Left ventricle myocardium superior (tissue), 1 donor: ENCODE data around the gene PBX3. TPM values are rescaled to one million over a fixed set of nuclear protein-coding genes. Genes with fewer than 3 reads are reported as not detected.

Source experiments
- ATAC-seq: fragments of 200-7000 bp; cut with Tn5 transposase; one replicate; pipeline ENCODE4 v1.9.1; 2020; ENCODE audit warnings: mild to moderate bottlenecking, moderate library complexity
- DNase-seq: peaks from one replicate; pipeline ENCODE4 v3.0.0-alpha.2; 2020
- intact Hi-C: fragments of 100-400 bp; cut with micrococcal nuclease; formaldehyde crosslinking; loops from one replicate; pipeline ENCODE4 v1.11.0; 2022
- total RNA-seq: library from RNA; stranded (reverse); fragmentation: NEBNext Ultra II Directional; extraction: Animal tissue kit (Norgen Biotek cat#: 25700); gene quantifications from one replicate; pipeline ENCODE4 v1.2.1, GENCODE V29; 2021
- donor health status: DM: no; HTN: yes; CAD: no; lungs with severe emphysema.

Gene PBX3
- total RNA-seq, 1 donor from 2014 or later: 50.4 TPM

DNA sequence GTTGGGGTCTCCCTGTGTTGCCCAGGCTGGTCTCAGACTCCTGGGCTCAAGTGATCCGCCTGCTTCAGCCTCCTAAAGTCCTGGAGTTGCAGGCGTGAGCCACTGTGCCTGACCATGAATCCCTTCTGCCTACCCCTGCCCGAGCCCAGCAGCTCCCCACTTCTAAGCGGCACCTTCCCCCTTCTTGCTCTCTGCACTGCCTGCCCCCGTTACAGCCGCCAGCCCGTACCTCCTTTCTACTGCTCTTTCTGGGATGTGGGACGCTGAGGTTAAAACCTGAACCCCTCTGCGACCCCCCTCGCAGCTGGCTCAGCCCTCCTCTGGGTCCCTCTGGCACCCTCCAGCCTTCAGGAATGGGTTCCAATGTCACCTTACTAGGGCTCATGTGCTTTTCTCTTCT lies 249.6 kb downstream of the PBX3 start:
- DNase-seq (no peak), ATAC-seq (no peak)
- intact Hi-C loops: no loop called here

DNA sequence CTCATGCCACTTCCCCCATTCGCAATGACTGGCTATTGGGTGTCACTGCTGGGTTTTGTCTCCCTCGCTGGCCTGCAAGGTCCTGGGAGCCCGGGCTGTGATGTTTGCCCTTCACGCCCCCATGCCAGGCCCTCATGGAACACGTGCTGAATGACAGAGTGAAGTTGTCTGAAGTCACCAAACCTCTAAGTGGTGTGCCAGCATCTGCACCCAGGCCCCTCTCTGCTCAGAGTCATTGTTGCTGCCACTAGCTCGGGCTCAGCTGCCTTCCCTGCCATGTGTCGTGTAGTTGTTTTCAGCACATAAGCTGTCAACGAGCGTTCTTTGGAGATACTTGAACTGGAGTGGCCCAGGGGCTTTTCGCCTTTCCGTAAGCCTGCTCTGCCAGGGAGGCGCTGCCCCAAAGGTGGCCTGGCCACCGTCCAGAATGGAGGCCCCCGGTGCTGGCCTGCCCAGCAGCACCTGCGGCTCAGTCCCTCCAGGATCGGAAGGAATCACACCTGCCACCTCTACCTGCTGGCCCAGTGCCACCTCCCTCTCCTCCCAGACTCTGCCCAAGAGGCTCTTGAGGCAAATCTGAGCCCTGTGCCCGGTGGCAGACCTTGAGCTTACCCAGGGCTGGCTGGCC lies 250.1 kb downstream of the PBX3 start:
- intact Hi-C loops: no loop called here
- no peak for DNase-seq
- no peak for ATAC-seq

- intact Hi-C loops: no loop called here
- ATAC-seq (no peak), DNase-seq (no peak)
Measured at GRCh38 chr9:125998837-125999503, 251.8 kb downstream of the PBX3 start.

DNA sequence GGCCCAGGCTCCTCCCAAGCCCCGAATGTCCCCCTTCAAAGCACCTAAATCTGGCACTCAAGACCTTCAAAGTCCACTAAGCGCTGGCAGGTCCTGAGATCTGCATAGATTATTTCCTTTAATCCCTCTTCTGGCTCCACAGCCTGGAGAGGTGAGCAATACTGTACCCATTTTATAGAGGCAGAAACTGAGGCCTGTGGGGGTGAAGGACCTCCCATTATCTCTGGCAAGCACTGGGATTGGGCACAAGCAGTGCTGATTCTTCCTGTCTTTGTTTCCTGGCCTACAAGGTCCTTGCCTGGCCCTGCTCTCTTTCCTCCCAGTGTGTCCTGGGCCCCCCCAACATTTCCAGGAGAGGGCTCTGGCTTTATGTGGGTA lies 252.3 kb downstream of the PBX3 start:
- intact Hi-C loops: no loop called here
- DNase-seq: no peak
- no peak for ATAC-seq

- no peak for ATAC-seq
- intact Hi-C loops: no loop called here
- no peak for DNase-seq
Measured at GRCh38 chr9:126000256-126000655, 253.1 kb downstream of the PBX3 start.

GRCh38 chr9:126000731-126001580 lies 253.8 kb downstream of the PBX3 start:
- no peak for DNase-seq
- intact Hi-C loops: no loop called here
- ATAC-seq: no peak

DNA sequence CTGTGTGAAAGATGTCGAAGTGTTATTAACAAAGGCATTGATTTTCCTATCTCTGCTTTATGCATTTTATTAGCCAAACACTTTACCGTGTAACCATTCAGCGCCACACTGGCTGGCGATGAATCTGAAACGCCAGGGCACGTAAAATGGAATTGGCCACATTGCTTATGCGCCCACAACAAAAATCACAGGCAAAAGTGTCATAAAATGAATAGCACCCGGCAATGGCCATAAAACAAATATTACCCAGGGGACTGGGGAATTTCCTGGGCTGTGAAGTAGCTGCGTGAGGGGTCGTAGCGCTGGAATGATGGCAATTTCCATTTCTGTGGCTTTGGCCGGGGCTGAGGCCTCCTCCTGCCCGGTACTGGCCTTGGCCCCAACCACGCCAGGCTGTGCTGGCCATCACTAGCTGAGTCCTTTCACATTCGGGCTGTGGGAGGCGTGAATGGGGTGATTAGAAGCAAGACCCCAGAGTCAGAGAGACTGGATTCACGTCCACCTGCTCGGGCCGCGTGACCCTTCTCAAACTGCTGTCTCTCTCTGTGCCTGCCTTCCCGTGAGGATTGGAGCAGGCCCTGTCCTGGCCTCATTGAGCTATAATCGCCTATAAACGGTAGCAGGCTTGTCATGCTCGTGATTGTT lies 254.5 kb downstream of the PBX3 start:
- DNase-seq: no peak
- intact Hi-C loops: no loop called here

GRCh38 chr9:126002476-126003350 lies 255.5 kb downstream of the PBX3 start:
- DNase-seq (peak; percentile 15), ATAC-seq (no peak)
- intact Hi-C loops: no loop called here

More for the DNA sequence above, 254.5 kb downstream of the PBX3 start:
- ATAC-seq: no peak

DNA sequence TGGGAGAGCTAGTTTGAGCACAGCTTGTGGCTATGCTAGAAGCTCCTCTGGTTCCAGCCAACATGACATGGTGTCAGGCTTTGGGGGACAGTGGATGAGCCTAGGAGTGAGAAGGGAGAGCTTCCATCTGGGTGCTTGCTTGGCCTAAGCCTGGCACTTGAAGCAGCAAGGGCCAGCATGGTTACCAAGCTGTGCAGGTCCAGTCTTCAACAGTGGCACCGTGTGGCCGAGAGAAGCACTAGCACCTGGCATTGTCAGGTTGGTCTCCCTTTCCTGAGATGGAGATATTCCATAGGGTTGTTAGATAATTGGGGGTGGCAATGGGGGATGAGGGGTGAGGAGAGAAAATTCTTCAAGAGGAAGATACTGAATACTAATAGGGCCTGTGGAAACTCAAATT lies 261.9 kb downstream of the PBX3 start:
- no peak for ATAC-seq
- intact Hi-C loops: no loop called here
- DNase-seq: no peak

GRCh38 chr9:126014726-126015125 lies 267.6 kb downstream of the PBX3 start:
- DNase-seq (no peak), ATAC-seq (no peak)
- intact Hi-C loops: no loop called here

GRCh38 chr9:126015424-126015823 lies 268.3 kb downstream of the PBX3 start:
- ATAC-seq (no peak), DNase-seq (no peak)
- intact Hi-C loops: no loop called here

- DNase-seq: no peak
- ATAC-seq: no peak
Measured at GRCh38 chr9:126016579-126017290, 269.6 kb downstream of the PBX3 start.

More at GRCh38 chr9:126016579-126017290, 269.6 kb downstream of the PBX3 start:
- intact Hi-C loops: no loop called here

Other genes with a start within 250 kb of the PBX3 start
- 146 TPM for gene MAPKAP1, start 40.2 kb upstream of the PBX3 start, total RNA-seq